Left renal cortex interstitium (tissue), 4 donors: ENCODE data around the gene GNL1. TPM values are rescaled to one million over a fixed set of nuclear protein-coding genes. Genes with fewer than 3 reads are reported as not detected.
"Not testable (repeated sequence)": the region's sequence is repeated elsewhere in the genome, so short reads cannot be mapped to it uniquely, and the experiment has no call there.

Source experiments
- DNase-seq, 4 donors: peaks; one replicate each; pipeline ENCODE4 v3.0.0-alpha.2; 2013; ENCODE audit warnings: low read depth in 4 of 4, low spot score in 2 of 4, missing footprints in 1 of 4
- polyA plus RNA-seq, 4 donors: library from polyadenylated mRNA; unstranded; fragments of 120-200 nt; gene quantifications; one replicate each; pipeline ENCODE4 v1.2.1, GENCODE V29; 2013; ENCODE audit not compliant: insufficient read length in 4 of 4

GNL1 gene
- polyA plus RNA-seq, 4 donors, result 82.4 to 106 (median 101) TPM

GRCh38 chr6:30500421-30501355 is 55.6 kb downstream of the GNL1 start:
- DNase-seq, result no peak

GRCh38 chr6:30498705-30499104 is 57.6 kb downstream of the GNL1 start:
- DNase-seq, result not testable (repeated sequence)

- DNase-seq, result no peak
Observed at GRCh38 chr6:30497714-30498113, 58.6 kb downstream of the GNL1 start.

GRCh38 chr6:30497261-30497599 is 59.1 kb downstream of the GNL1 start:
- DNase-seq, result not testable (repeated sequence)

GRCh38 chr6:30495993-30496392 is 60.3 kb downstream of the GNL1 start:
- DNase-seq, result no peak

GRCh38 chr6:30495060-30495459 is 61.2 kb downstream of the GNL1 start:
- not testable (repeated sequence) for DNase-seq

GRCh38 chr6:30494291-30494861 is 61.9 kb downstream of the GNL1 start:
- DNase-seq, result no peak

GRCh38 chr6:30493643-30494250 is 62.5 kb downstream of the GNL1 start:
- DNase-seq, result no peak

GRCh38 chr6:30491991-30492952 is 64.0 kb downstream of the GNL1 start:
- DNase-seq, result no peak

Other genes with a start within 250 kb of the GNL1 start
- 10 to 100 TPM; 12.3 to 15.5 (median 13.2) TPM for gene TRIM39, start 229.6 kb downstream of the GNL1 start, polyA plus RNA-seq
- gene RPP21, start 211.3 kb downstream of the GNL1 start, polyA plus RNA-seq, result 10 to 100 TPM; 26.8 to 51.2 (median 36.0) TPM
- 100 to 1,000 TPM in 3 of 4 donors, 10 to 100 TPM in 1; 94.3 to 137 (median 116) TPM for gene HLA-E, start 67.0 kb downstream of the GNL1 start, polyA plus RNA-seq
- gene PRR3, start 806 bp upstream of the GNL1 start, polyA plus RNA-seq, result 10 to 100 TPM; 26.7 to 41.2 (median 34.1) TPM
- gene ABCF1, start 15.0 kb upstream of the GNL1 start, polyA plus RNA-seq, result 10 to 100 TPM; 66.8 to 79.0 (median 71.5) TPM
- 10 to 100 TPM; 48.9 to 65.6 (median 52.5) TPM for gene PPP1R10, start 60.8 kb upstream of the GNL1 start, polyA plus RNA-seq
- 10 to 100 TPM; 58.9 to 66.8 (median 62.2) TPM for gene MRPS18B, start 61.4 kb upstream of the GNL1 start, polyA plus RNA-seq
- gene ATAT1, start 70.4 kb upstream of the GNL1 start, polyA plus RNA-seq, result 10 to 100 TPM; 26.8 to 67.5 (median 48.3) TPM
- 10 to 100 TPM; 18.1 to 28.9 (median 24.8) TPM for gene C6orf136, start 90.6 kb upstream of the GNL1 start, polyA plus RNA-seq
- 10 to 100 TPM; 38.7 to 54.4 (median 44.6) TPM for gene DHX16, start 116.5 kb upstream of the GNL1 start, polyA plus RNA-seq
- 10 to 100 TPM; 32.3 to 40.7 (median 37.6) TPM for gene PPP1R18, start 130.2 kb upstream of the GNL1 start, polyA plus RNA-seq
- 10 to 100 TPM; 30.0 to 44.4 (median 36.6) TPM for gene NRM, start 134.5 kb upstream of the GNL1 start, polyA plus RNA-seq
- gene MDC1, start 160.8 kb upstream of the GNL1 start, polyA plus RNA-seq, result 10 to 100 TPM; 32.7 to 55.5 (median 43.6) TPM
- 1,000 to 10,000 TPM; 1,069 to 1,330 (median 1,244) TPM for gene TUBB, start 163.9 kb upstream of the GNL1 start, polyA plus RNA-seq
- 100 to 1,000 TPM; 141 to 148 (median 146) TPM for gene FLOT1, start 186.2 kb upstream of the GNL1 start, polyA plus RNA-seq
- gene IER3, start 188.1 kb upstream of the GNL1 start, polyA plus RNA-seq, result 10 to 100 TPM; 19.0 to 29.8 (median 22.9) TPM